ENCODE results near the gene LRRFIP1.

Gene LRRFIP1

DNA sequence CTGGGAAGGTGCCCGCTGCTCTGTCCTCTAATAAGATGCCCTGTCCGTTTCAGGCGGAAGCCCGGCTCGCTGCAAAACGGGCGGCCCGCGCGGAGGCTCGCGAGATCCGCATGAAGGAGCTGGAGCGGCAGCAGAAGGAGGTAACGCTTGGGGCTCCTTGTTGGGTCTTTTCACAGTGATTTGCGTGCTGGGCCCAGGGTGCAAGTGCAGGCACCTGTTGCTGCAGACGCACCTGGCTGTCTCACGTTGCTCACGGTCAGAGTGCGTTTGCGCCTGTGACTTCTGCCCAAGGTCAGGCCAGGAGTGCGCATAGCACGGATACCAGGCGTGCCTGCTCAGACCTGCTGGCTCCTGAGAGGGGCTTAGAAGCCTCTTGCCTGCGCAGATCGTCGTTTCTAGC, 81.1 kb downstream of the LRRFIP1 start:
- no peak for DNase-seq

DNA sequence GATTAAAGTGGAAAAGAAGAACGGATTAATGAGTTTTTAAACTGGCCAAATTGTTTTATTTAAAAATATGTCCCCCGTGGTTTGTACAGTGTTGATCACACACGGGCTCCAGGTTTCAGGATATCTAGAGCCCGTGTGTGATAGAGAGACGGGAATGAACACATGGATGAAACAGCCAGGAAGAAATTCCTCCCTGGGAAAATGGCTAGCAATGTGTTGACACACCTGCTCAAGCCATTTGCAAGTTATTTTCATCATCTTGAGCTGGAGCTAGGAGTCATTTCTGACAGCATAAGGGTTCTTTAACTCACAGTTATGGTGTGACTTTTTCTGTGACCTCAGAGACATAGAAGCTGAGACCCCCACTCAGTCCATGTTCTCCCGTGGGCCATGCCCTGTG, 81.6 kb downstream of the LRRFIP1 start:
- DNase-seq, result no peak

DNA sequence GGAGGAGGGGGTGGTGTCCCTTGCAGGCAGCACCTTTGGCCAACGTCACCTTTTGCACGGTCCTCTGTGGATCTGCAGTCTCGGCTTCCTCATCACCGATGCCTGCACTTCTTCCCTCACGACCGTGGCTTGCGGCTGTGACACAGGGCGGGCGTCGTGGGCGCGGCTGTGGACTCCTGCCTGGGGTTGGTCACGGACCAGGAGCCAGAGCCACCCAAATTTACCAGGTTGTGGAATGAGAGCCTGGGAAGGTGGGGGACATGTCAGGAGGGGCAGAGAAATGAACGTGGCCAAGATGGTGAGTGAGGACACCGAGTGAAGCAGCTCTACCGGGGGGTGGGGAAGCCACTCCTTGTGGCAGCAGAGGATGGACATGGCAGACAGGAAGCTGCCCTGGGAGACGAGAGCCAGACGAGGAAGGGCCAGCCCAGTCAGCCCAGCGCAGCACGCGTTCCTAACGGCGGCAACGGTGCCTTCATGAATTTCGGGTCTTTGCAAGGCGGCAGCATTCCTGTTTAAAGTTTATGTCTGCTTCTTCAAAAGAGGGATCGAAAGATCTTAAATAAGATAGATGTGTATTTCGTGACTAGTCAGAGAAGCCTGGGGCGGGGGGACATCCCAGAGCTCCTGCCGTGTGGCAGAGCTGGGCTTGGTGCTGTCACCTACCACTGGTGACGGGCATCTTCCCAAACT, 84.2 kb downstream of the LRRFIP1 start:
- DNase-seq, result no peak

DNA sequence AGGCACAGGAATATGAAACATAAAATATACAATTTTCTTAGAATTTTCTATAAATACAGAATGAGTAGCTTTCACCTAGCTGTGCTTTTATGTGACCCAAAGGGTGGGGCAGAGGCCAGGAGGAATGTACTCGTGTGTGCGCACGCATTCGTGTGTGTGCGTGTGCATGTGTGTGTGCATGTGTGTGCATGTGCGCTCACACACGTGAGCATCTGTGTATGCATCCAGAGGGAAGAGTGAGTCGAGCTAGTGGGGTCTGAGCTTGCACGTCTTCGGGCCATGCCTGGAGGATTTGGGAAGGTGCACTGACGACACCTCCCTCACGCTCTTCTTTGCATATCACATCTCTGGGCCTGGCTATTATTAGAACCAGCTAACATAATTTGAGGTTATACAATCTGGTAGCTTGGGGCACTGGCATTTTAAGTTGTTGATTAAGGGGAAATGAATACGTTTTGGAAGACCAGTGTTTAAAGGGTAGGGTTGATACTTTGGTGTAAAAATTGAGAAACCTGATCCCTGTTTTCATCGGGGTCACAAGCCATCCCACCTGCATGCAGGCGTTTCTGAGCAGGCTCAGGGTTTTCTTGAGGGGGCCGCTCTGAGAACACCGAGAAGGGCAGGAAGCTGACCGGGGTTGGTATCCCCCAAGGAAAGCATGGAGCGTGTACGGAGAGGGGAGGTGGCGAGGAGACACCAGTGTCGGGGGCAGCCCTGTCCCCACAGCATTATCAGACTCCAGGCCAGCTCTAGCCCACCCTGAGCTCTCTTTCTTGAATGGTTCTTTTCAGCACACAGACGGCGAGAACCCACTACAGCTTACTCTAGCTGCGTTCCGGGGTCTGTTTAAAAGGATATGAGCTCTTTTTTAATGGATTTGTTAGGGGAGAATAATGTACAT, 85.3 kb downstream of the LRRFIP1 start:
- no peak for DNase-seq

DNA sequence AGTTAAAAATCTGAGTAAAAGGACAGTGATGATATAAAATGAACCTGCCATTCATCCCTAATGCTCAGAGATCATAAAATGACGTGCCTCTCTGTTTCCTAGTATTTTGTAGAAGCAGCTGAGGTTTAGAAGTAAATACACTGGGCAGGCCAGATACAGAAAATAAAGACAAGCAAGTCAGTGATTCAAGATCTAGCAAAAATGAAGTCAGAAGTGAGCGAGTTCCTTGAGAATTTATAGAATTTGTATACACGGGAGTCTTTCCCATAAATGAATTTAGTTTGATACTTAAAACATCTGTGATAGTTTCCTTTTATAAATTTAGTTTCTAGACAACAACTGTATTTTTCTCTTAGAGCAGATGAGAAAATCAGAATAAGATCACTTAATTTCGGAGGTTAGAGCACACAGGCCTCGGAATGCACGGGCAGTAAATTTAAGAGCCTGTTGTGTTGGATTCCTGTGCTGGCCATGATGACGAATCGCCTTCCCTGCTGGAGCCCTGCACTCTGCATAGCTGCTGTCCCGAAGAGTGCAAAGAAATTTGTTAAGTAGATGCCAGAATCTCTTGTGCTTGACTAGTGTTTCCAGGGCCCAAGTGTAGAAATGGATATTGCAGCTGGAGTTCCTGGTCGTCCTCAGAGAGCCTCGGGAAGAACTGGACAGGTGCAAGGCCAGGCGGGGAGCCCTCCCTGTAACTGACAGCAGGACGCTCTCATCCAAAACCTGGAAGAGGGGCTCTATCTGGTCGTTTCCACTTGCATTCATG, 87.5 kb downstream of the LRRFIP1 start:
- DNase-seq, result no peak

DNA sequence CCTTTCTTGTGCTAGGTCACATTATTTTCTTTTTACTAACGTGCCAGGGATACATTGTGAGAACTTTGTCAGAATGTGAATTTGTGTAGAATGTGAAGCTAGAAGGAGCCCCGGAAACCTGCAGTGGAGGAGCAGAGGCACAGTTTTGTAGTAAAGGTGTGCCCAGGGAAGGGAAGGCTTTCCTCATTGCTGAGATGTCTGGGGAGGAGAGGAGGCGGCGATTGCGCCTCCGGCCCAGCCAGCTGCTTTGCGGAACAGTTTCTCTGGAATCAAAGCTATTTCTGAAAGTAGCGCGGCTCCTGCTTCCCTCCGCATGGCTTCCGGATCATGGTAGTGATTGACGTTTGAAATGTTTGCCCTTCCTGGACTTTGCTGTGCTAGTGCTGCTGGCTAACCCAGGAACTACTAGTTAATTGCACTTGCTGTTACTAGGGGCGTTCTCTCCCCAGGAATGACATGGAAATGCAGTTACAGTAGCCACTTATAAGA, 88.1 kb downstream of the LRRFIP1 start:
- no peak for DNase-seq

DNA sequence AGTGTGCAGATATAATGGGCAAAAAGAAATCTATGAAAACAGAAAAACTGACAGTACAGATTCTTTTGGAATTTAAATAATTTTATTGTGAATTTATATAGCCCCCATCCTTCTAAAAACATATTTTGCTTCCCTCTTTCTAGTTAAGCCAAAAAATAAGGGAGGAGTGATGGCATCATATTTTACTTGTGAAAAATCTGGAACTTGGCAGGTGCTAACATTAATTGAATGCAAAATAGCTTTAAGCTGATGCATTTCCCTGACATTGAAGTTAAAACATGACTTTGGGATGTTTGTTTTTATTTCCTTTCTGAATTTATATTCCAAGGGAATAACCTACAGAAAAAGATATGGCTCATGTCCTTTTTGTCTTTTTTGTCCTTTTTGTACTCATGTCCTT, 88.6 kb downstream of the LRRFIP1 start:
- DNase-seq, result no peak

DNA sequence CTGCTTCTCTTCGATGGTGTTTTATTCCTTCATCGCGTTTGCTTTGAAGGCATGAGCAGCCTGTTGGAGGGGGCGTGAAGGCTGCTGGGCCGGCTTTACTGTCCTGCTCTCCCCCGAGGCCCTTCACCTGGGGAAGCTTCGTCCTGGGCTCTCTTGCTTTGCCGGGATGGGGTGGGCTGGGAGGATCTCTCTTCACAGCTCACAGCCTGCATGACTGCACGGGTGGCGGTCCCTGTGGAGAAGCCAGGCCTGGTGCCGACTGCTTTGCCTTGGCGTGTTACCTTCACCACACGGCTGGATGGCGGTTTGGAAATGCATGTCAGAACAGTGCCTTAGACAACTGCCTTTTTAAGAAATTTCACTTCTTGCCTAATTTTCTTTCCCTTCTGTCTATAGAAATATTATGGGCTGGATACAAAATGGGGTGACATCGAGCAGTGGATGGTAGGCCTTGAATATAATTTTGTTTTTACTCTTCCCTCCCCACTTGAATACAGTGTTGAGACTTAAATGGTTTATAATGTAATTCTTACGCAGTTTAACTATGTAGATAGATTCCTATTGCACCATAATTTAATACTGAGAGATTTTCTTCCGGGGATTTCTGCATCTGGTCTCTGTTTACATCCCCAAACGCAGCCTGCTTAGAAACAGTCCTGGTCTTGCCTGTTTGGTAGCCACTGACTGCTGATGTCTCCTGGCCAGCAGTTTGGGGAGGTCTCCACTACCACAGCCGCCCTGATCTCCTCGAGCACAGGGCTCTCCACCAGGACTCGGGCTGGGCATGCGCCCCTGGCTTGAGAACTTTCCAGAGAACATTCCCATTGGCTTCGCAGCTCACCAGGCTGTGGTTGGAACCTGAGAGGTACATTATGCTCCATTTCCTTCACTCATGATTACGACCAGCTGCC, 90.2 kb downstream of the LRRFIP1 start:
- DNase-seq, result no peak

DNA sequence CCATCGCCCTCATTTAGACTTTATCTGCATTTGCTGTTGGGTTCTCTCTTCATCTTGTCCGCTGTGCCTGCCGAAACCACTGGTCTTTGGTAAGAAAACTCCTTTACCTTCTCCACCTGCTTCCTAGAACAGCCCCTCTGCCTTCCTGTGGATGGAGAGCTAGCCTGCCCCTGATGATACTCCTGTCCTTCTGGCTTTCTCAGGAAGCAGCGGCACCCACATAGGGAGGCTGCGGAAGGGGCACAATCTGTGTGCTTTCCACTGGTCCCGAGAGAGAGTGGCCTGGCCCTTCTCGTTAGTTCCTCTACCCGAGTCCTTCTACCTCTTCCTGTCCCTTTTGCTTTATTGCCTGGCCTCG, 90.9 kb downstream of the LRRFIP1 start:
- no peak for DNase-seq

DNA sequence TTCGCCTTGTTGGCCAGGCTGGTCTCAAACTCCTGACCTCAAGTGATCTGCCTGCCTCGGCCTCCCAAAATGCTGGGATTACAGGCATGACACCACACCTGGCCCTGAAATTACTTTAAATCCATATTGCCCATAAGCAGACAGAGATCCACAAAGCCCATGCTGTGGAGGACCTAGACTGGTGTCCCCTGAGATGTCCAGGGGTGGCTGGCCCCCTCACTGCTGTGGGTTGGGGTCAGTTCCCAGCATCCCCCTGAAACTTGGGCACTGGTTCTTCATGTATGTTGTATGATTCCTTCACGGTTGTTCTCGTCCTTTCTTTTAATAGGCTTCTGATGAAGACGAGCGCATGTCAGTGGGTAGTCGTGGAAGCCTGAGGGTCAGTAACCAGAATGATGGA, 93.1 kb downstream of the LRRFIP1 start:
- no peak for DNase-seq

DNA sequence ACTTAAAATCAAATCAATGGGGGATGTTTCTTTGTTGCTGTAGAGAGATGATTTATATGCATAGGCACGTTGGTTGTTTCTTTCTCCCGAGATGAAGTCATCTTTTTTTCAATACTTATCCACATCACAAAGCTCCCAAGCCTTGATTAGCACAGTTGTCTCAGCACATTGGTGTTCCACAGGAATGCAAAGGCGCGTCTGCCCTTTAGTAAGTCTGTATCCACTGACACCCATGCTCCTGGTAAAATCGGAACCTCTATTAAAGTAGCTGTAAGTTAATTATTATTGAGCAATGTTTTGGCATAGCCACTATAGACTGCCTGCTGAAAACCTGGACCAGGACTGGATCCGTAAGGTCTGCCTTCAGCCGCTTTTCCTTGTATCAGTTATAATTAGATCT, 93.6 kb downstream of the LRRFIP1 start:
- no peak for DNase-seq

DNA sequence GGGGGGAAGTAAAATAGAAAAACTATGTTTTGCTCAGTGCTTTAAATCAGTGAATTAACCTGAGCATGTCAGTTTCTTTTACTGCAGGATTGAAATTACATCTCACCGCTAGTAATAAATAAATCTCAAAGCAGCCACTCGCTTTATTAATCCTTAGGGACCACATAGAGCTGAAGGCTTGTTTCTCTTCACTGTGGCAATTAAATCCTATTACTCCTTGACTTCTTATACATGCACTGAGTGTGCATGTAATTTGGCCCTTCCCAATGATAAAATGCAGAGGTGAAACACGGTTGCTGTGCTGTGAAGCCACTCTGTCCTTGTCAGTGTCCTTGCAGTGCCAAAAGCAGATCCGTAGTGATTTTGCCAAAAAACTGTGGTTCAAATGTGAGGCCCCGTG, 94.1 kb downstream of the LRRFIP1 start:
- DNase-seq, result no peak

DNA sequence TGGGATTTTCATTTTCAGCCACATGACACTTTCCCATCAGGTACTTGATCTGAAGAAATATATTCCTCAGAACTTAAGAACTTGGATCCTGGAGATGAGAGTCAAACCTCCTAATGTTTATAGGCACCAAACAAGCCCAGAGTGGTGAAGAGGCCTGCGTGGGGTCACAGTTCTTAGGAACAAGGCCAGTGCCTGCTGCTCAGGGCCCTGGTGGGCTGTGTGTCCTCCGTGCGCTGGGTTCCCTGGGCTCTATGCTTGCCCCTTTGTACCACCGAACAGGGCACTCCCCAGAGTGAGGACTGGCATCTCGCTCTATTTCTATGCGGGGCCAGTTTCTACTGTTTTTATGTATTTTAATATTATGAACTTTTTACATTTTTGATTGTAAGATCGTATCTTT, 95.2 kb downstream of the LRRFIP1 start:
- DNase-seq, result no peak

DNA sequence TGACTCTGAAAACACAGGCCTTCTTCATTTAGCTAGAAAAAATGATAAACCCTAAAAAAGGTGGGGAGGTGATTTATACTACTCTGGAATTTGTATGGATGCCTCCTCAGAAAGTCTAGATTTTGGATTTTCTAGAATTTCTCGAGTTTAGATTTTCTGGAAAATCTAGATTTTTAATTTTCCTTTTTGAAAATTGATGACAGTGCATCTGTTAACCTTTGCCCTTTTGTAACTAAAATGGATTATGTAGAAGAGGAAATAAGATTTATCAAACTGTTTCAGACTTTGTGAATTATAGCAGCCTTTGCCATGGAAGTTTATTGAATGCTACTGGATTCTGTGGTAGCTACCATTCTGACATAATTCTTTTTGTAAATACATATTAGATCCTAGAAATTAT, 95.6 kb downstream of the LRRFIP1 start:
- DNase-seq, result no peak

DNA sequence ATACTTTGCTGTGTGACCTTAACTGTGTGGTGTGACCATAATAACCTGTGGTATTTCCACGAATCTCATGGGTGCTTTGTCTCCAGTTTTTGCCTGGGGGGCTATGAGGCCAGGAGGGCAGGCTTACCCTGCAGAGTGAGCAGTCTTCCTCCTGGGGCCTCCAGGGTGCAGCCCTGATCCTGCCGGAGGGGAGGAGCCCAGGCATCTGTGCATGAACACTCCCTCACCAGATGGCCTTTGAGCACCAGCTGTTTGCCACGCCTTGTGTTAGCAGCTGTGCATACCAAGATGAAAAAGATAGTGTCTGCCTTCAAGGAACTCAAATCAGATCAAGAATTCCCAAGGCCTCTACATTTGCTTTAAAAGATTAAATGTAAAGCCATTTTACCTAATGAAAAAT, 96.2 kb downstream of the LRRFIP1 start:
- DNase-seq, result no peak

DNA sequence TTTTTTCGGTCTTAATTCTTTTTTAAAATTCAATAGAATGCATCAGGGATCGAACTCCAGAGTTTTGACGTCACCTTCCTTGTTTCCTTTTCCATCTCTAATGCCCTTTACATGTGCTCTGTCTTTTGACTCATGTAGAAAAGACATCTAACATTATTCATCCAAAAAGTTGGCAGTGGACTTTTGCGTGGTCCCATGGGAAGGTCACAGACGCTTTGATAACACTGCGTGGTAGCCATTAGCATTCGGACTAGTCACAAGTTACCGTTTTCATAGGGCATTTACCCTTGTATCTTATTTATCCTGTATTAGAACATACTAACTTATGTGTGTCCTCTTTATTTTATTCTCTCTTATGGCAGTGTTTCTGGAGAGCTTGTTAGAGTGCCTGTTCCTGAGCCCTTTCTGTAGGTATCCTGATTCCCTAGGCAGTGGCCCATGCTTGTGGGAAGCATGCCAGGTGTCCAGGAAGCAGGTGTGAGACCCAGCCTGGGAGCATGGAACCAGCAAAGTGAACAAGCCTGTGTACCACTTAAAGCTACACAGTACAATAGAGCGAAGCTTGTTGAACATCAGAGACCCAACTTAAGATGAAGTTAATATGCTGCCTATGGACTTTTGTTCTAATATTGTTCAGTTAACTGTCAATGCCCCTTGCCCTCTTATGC, 97.6 kb downstream of the LRRFIP1 start:
- no peak for DNase-seq

DNA sequence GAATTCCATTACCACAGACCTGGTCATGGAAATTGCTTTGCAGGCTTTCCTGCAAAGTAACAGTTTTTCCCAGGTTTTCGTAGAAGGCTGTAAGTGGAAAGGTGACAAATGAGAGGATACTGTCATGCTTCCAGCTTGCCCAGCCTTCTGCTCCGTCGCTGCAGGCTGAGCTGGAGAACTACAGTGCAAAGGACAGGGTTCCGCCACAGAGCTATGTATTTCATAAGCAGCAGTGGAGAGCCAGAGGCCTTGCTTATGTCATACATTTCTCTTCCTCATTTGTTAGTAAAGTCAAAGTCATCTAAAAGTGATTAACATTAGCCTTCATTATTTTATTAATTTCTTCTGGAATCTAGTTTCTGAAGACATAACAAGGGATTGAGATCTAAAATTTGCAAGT, 98.3 kb downstream of the LRRFIP1 start:
- DNase-seq, result no peak

DNA sequence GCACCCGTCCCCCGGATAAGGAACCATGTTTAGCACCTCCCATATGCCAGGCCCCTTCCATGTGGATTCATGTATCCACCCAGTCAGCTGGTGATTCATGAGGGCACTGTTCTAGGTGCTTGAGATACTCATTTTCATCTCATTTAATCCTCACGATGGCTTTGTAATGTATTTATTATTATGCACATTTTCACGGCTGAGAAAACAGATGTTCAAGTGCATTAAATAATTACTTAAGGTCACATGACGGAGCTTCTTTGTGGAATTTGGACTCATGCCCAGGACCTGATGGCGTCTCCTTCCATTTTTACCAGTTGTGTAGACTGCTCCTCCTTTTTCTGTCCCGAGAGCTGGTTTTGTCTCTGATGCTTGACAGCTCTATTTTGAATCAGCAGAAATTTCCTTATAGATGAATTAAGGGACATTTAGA, 99.0 kb downstream of the LRRFIP1 start:
- peak; percentile 83 for DNase-seq

DNA sequence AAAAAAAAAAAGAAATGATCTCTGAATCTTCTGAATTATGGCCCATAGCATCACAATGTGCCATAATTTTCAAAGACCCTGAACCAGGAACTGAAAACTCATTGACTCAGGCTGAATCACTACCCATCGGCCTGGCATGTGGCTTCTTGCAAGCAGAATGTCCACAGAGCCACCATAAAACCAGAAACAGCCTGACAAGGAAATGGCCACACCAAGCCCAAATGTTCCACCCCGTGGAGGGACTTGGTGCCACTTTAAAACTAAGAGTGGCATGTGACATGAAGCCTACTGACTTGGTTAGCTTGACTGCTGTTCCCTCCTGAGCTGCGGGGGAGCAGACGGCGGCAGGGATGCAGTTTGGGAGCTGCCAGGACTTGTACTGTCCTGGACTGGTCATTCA, 100.0 kb downstream of the LRRFIP1 start:
- no peak for DNase-seq

DNA sequence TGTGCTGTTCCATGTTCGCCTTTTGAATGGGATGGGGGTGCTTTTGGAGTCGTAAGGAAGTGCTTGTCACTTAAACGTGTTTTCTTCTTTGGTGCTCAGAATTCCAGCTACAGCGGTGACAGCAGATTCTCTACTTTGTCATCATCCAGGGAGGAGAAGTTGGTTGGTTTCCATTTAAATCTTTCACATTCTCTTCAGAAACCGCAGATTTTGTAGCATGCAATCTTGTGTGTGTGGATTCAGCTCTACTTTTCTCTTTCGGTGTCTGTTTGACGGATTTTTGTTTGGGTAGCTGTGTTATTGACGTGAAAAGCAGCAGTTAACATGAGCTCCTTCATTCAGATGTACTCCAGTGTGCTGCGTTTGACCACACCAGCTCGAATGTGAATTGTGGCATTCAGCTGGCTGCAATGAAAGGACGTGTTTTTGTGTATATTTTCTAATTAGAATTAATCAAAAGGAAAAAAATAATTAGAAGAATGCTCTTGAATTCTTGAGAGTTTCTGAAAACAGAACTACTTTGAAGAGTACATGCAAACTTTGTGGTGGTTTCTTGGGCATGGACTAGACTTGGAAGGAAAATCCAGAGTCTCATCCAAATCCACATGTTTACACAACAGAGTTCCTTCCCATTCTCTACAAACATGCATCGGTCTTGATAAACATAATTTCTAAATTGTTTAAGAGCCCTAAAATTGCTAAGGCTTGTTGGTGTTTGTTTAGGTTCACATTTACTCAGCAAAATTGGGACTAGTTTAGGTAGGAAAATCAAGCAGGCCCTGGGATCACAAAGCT, 102.5 kb downstream of the LRRFIP1 start:
- no peak for DNase-seq

DNA sequence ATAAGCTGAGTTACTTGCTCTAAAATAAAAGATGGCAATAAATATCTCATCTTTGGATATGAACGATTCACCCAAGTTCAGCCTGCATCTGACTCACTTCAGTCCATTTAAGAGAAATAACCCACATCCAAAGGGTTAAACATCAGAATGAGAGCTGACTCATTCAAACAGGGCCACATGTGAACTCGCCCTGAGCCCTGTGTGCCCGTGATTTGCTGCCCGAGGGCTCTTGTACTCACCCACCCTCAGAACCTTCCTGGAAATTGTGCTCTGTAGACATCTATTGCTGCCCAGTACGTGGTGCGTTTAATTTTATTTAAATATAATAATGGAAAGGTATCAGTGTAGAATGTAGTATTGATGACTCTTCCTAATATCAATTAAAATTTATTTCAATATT, 104.3 kb downstream of the LRRFIP1 start:
- no peak for DNase-seq

Data from NCI-H446 treated with DMSO at 0.1 percent for 48 hours (cell line).